Measurements from ENCODE around the gene BCORL1.

The BCORL1 gene

GRCh38 chrX:130018143-130018542 is 35.7 kb downstream of the BCORL1 start:
- Histone ChIP-seq H3K27ac (ENCODE audit: low read length) (no peak overlapping the region), H4K20me1 (ENCODE audit: insufficient read depth, low read length) (no peaks in the 10 kb centered on the region; the same call in 1 of the 2 replicates), H3K79me2 (ENCODE audit: low read length) (no peaks in the 10 kb centered on the region; the same call in 1 of the 2 replicates), H3K4me2 (ENCODE audit: low read length) (no peak overlapping the region), H3K4me3 (ENCODE audit: low read length) (no peak overlapping the region), H3K4me1 (ENCODE audit: low read length) (no peaks in the 10 kb centered on the region), H3K36me3 (replicated peaks; ENCODE audit: low read depth, low read length) (peaks cover 5% of the 10 kb centered on the region), H3K9me3 (ENCODE audit: insufficient read depth, low read length) (no peaks in the 10 kb centered on the region), H2AFZ (ENCODE audit: low read depth, low read length) (no peak overlapping the region), H3K27me3 (ENCODE audit: low read depth, low read length) (no peaks in the 10 kb centered on the region), H3K9ac (ENCODE audit: low read length) (no peak overlapping the region)
- TF ChIP-seq CTCF (IDR thresholded peaks at IDR 0.05; ENCODE audit: low read depth, low read length), result no peak
- no peak for TF ChIP-seq EZH2phosphoT487 (IDR thresholded peaks at IDR 0.05; ENCODE audit: low read depth)

GRCh38 chrX:130020661-130021324 is 38.4 kb downstream of the BCORL1 start:
- Histone ChIP-seq H3K9me3 (ENCODE audit: insufficient read depth, low read length) (no peaks in the 10 kb centered on the region), H4K20me1 (ENCODE audit: insufficient read depth, low read length) (no peaks in the 10 kb centered on the region; the same call in 1 of the 2 replicates), H3K27me3 (ENCODE audit: low read depth, low read length) (no peaks in the 10 kb centered on the region), H3K4me2 (ENCODE audit: low read length) (no peak overlapping the region), H3K4me1 (ENCODE audit: low read length) (peaks cover 9% of the 10 kb centered on the region), H2AFZ (ENCODE audit: low read depth, low read length) (no peak overlapping the region), H3K9ac (ENCODE audit: low read length) (no peak overlapping the region), H3K36me3 (replicated peaks; ENCODE audit: low read depth, low read length) (peaks cover 12% of the 10 kb centered on the region), H3K79me2 (ENCODE audit: low read length) (no peaks in the 10 kb centered on the region; the same call in 1 of the 2 replicates), H3K27ac (ENCODE audit: low read length) (no peak overlapping the region), H3K4me3 (ENCODE audit: low read length) (no peak overlapping the region)
- TF ChIP-seq CTCF (IDR thresholded peaks at IDR 0.05; ENCODE audit: low read depth, low read length) (no peak), EZH2phosphoT487 (IDR thresholded peaks at IDR 0.05; ENCODE audit: low read depth) (no peak)

DNA sequence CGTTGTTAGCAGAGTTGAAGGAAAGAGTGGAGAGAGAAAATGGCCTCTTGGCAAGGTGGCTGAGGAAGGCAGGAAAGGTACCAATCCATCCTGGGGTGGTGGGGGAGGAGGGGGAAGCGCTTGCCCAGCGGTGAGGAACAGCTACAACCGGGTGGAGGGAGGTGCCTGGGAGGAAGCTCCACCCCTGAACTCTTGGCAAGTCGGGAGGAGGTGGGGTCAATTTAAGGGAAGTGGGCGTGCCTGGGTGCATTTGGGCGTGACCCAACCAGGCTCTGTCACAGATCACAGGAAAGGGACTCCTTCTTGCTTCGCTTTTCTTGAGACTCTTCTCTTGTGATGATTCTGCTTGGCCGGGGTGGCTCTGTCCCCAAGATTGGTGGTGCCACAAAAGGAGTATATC is 41.7 kb downstream of the BCORL1 start:
- Histone ChIP-seq H3K4me3 (ENCODE audit: low read length) (no peak overlapping the region), H3K36me3 (replicated peaks; ENCODE audit: low read depth, low read length) (peaks cover 18% of the 10 kb centered on the region), H3K4me1 (ENCODE audit: low read length) (peaks cover 9% of the 10 kb centered on the region), H3K27me3 (ENCODE audit: low read depth, low read length) (no peaks in the 10 kb centered on the region), H2AFZ (ENCODE audit: low read depth, low read length) (no peak overlapping the region), H3K4me2 (ENCODE audit: low read length) (no peak overlapping the region), H3K9ac (ENCODE audit: low read length) (no peak overlapping the region), H4K20me1 (ENCODE audit: insufficient read depth, low read length) (no peaks in the 10 kb centered on the region), H3K27ac (ENCODE audit: low read length) (no peak overlapping the region), H3K9me3 (ENCODE audit: insufficient read depth, low read length) (no peaks in the 10 kb centered on the region), H3K79me2 (ENCODE audit: low read length) (no peaks in the 10 kb centered on the region; the same call in 1 of the 2 replicates)
- TF ChIP-seq EZH2phosphoT487 (IDR thresholded peaks at IDR 0.05; ENCODE audit: low read depth), result no peak
- no peak for TF ChIP-seq CTCF (IDR thresholded peaks at IDR 0.05; ENCODE audit: low read depth, low read length)

- Histone ChIP-seq H3K4me2 (ENCODE audit: low read length) (no peak overlapping the region), H3K9ac (ENCODE audit: low read length) (no peak overlapping the region), H3K36me3 (replicated peaks; ENCODE audit: low read depth, low read length) (peaks cover 18% of the 10 kb centered on the region), H3K79me2 (ENCODE audit: low read length) (no peaks in the 10 kb centered on the region), H3K27ac (ENCODE audit: low read length) (no peak overlapping the region), H3K4me1 (ENCODE audit: low read length) (peaks cover 9% of the 10 kb centered on the region), H2AFZ (ENCODE audit: low read depth, low read length) (no peak overlapping the region), H3K4me3 (ENCODE audit: low read length) (no peak overlapping the region), H3K9me3 (ENCODE audit: insufficient read depth, low read length) (no peaks in the 10 kb centered on the region), H4K20me1 (ENCODE audit: insufficient read depth, low read length) (no peaks in the 10 kb centered on the region), H3K27me3 (ENCODE audit: low read depth, low read length) (no peaks in the 10 kb centered on the region)
- no peak for TF ChIP-seq EZH2phosphoT487 (IDR thresholded peaks at IDR 0.05; ENCODE audit: low read depth)
Measured at GRCh38 chrX:130025256-130025655, 42.8 kb downstream of the BCORL1 start.

All from OCI-LY3 (cell line).